ENCODE results near the gene EEF1AKMT2. TPM values are rescaled to one million over a fixed set of nuclear protein-coding genes. Genes with fewer than 3 reads are reported as not detected.

EEF1AKMT2 gene
- total and polyA plus RNA-seq, 2 donors (not counting 1 experiment from before 2014, with no cell fraction given) = 20.5 to 22.1 TPM

DNA sequence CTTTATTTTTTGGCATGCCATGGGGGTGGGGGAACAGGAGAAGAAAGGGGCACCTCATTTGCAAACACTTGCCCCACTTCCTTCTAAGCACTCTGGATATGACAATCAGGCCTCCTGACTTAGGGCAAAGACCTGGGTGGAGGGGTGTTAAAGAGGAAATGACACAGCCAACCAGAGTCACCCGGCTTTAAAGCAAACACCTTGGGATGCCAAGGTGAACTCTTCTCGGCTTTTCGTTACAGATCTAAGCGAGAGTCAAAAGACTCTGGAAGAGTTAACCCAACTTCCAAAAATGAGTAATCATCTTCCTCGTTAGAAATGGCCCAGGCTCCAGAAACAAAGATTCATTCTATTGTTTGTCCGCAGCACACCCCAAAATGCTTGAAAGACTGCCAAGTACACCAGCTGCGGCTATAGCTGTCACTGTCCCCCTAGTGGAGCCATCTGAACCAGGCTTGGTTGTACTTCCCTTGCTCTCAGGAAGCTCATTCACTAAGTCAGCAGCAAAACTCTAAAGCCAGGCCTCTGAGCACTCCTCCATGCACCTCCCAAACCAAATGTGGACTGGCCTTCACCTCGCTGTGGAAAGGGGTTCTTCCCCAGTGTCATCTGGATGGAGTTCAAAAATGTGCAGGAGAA, 72.4 kb downstream of the EEF1AKMT2 start:
- H3K79me2 ChIP-seq (ENCODE audit: control insufficient read depth, insufficient read depth, low read length) = no peaks in the 10 kb centered on the region
- H3K9me3 ChIP-seq (ENCODE audit: control insufficient read depth, insufficient read depth, low read depth, low read length) = no peaks in the 10 kb centered on the region
- no peaks in the 10 kb centered on the region for H3K27me3 ChIP-seq (ENCODE audit: control insufficient read depth, insufficient read depth, low read length)
- H3K27ac ChIP-seq (ENCODE audit: insufficient read depth, low read length) = no peak overlapping the region
- no peaks in the 10 kb centered on the region for H3K36me3 ChIP-seq (ENCODE audit: control insufficient read depth, insufficient read depth, low read length)
- no peak overlapping the region for H2AFZ ChIP-seq (ENCODE audit: low read length)
- no peak overlapping the region for H3K4me2 ChIP-seq (ENCODE audit: extremely low read depth, insufficient read depth, low read length)
- no peak overlapping the region for H3K4me3 ChIP-seq (replicated peaks in 1 of 4; ENCODE audit: control extremely low read depth in 1 of 4, insufficient read depth in 1 of 4, low read depth in 3 of 4, low read length in 4 of 4)
- no peak for TF ChIP-seq EZH2 (IDR thresholded peaks at IDR 0.05; ENCODE audit: low read length, missing control alignments)
- TF ChIP-seq, protein P1, sequence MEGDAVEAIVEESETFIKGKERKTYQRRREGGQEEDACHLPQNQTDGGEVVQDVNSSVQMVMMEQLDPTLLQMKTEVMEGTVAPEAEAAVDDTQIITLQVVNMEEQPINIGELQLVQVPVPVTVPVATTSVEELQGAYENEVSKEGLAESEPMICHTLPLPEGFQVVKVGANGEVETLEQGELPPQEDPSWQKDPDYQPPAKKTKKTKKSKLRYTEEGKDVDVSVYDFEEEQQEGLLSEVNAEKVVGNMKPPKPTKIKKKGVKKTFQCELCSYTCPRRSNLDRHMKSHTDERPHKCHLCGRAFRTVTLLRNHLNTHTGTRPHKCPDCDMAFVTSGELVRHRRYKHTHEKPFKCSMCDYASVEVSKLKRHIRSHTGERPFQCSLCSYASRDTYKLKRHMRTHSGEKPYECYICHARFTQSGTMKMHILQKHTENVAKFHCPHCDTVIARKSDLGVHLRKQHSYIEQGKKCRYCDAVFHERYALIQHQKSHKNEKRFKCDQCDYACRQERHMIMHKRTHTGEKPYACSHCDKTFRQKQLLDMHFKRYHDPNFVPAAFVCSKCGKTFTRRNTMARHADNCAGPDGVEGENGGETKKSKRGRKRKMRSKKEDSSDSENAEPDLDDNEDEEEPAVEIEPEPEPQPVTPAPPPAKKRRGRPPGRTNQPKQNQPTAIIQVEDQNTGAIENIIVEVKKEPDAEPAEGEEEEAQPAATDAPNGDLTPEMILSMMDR (conservative IDR thresholded peaks at IDR 0.05 in 1 of 2, IDR thresholded peaks at IDR 0.05 in 1 of 2; ENCODE audit: low read depth in 1 of 2, low read length in 2 of 2) = peak; percentile 27 to 51
- H4K20me1 ChIP-seq (ENCODE audit: control insufficient read depth, extremely low read depth, insufficient read depth, low read length) = peaks cover 1% of the 10 kb centered on the region
- H3K9ac ChIP-seq (ENCODE audit: insufficient read depth, low read length) = no peak overlapping the region
- peaks cover 5% of the 10 kb centered on the region for H3K4me1 ChIP-seq (ENCODE audit: control insufficient read depth, extremely low read depth, insufficient read depth, low read length)
- peak; percentile 59 to 78 for DNase-seq (ENCODE audit: low read depth in 2 of 2)

GRCh38 chr10:124717911-124718741, 73.6 kb downstream of the EEF1AKMT2 start:
- Histone ChIP-seq H3K4me1 (ENCODE audit: control insufficient read depth, extremely low read depth, insufficient read depth, low read length) (peaks cover 5% of the 10 kb centered on the region), H3K4me3 (replicated peaks in 1 of 4; ENCODE audit: control extremely low read depth in 1 of 4, insufficient read depth in 1 of 4, low read depth in 3 of 4, low read length in 4 of 4) (no peak overlapping the region), H4K20me1 (ENCODE audit: control insufficient read depth, extremely low read depth, insufficient read depth, low read length) (peaks cover 1% of the 10 kb centered on the region), H3K27ac (ENCODE audit: insufficient read depth, low read length) (no peak overlapping the region), H3K4me2 (ENCODE audit: extremely low read depth, insufficient read depth, low read length) (no peak overlapping the region), H2AFZ (ENCODE audit: low read length) (no peak overlapping the region), H3K27me3 (ENCODE audit: control insufficient read depth, insufficient read depth, low read length) (no peaks in the 10 kb centered on the region), H3K9ac (ENCODE audit: insufficient read depth, low read length) (no peak overlapping the region), H3K9me3 (ENCODE audit: control insufficient read depth, insufficient read depth, low read depth, low read length) (no peaks in the 10 kb centered on the region), H3K79me2 (ENCODE audit: control insufficient read depth, insufficient read depth, low read length) (no peaks in the 10 kb centered on the region), H3K36me3 (ENCODE audit: control insufficient read depth, insufficient read depth, low read length) (no peaks in the 10 kb centered on the region)
- DNase-seq (ENCODE audit: low read depth in 2 of 2) = peak in 1 of 2 donors; percentile 50
- TF ChIP-seq, protein P1 (conservative IDR thresholded peaks at IDR 0.05 in 1 of 2, IDR thresholded peaks at IDR 0.05 in 1 of 2; ENCODE audit: low read depth in 1 of 2, low read length in 2 of 2) = no peak
- TF ChIP-seq EZH2 (IDR thresholded peaks at IDR 0.05; ENCODE audit: low read length, missing control alignments) = no peak

DNA sequence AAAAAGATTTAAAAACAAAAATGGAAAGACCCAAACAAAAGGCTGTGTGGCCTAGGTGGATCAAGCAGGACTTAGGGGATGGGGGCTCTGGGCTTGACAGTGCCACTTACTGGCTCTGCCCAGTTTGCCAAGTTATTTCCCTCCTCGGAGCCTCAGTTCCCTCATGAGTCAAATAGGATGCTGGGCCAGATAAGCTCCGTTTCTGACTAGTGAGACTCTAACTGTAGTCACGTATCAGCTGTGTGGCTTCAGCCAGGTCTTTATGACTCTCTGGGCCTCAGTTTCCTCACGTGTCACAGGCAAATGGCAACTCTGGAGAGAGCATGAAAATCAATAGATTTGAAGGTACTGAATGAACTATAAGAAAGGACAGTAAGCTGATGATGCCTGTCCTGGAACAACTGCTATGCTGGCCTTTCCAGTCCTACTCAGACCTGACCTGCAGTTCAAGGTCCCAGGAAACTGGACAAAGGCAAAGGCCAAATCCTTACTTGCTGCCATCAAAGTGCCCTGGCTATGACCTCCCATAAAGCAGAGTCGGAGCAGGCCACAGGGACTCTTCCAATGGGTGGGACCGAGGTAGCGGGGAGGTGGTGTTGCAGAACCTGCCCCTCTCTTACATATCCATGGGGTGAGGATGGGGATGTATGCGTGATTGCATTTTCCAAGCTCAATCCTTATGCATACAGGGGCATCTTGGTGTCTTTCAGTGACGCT, 74.5 kb downstream of the EEF1AKMT2 start:
- Histone ChIP-seq H3K79me2 (ENCODE audit: control insufficient read depth, insufficient read depth, low read length) (no peaks in the 10 kb centered on the region), H3K4me3 (replicated peaks in 1 of 4; ENCODE audit: control extremely low read depth in 1 of 4, insufficient read depth in 1 of 4, low read depth in 3 of 4, low read length in 4 of 4) (no peak overlapping the region), H3K27me3 (ENCODE audit: control insufficient read depth, insufficient read depth, low read length) (no peaks in the 10 kb centered on the region), H3K4me2 (ENCODE audit: extremely low read depth, insufficient read depth, low read length) (no peak overlapping the region), H3K36me3 (ENCODE audit: control insufficient read depth, insufficient read depth, low read length) (no peaks in the 10 kb centered on the region), H3K9me3 (ENCODE audit: control insufficient read depth, insufficient read depth, low read depth, low read length) (no peaks in the 10 kb centered on the region), H3K27ac (ENCODE audit: insufficient read depth, low read length) (no peak overlapping the region), H3K9ac (ENCODE audit: insufficient read depth, low read length) (no peak overlapping the region), H2AFZ (ENCODE audit: low read length) (no peak overlapping the region), H3K4me1 (ENCODE audit: control insufficient read depth, extremely low read depth, insufficient read depth, low read length) (peaks cover 5% of the 10 kb centered on the region), H4K20me1 (ENCODE audit: control insufficient read depth, extremely low read depth, insufficient read depth, low read length) (peaks cover 1% of the 10 kb centered on the region)
- TF ChIP-seq EZH2 (IDR thresholded peaks at IDR 0.05; ENCODE audit: low read length, missing control alignments) = no peak
- TF ChIP-seq, protein P1 (conservative IDR thresholded peaks at IDR 0.05 in 1 of 2, IDR thresholded peaks at IDR 0.05 in 1 of 2; ENCODE audit: low read depth in 1 of 2, low read length in 2 of 2) = no peak
- DNase-seq (ENCODE audit: low read depth in 2 of 2) = no peak

Measured in fibroblast of lung (primary cell).